ENCODE results near the gene REV3L.

The REV3L gene

GRCh38 chr6:111357705-111358104 is 125.3 kb downstream of the REV3L start:
- H3K4me1 ChIP-seq (ENCODE audit: control insufficient read depth in 2 of 2, insufficient read depth in 2 of 2, low read length in 2 of 2): no peaks in the 10 kb centered on the region
- H3K4me3 ChIP-seq (ENCODE audit: low read length in 2 of 2): no peak overlapping the region
- no peak overlapping the region for H3K9ac ChIP-seq (ENCODE audit: low read depth in 1 of 2, low read length in 2 of 2)
- no peaks in the 10 kb centered on the region for H3K9me3 ChIP-seq (ENCODE audit: control insufficient read depth in 2 of 2, low read length in 2 of 2)
- peaks cover 16 to 20% of the 10 kb centered on the region in 2 donors for H3K36me3 ChIP-seq (ENCODE audit: control insufficient read depth in 2 of 2, insufficient read depth in 2 of 2, low read length in 2 of 2)
- no peaks in the 10 kb centered on the region for H3K27me3 ChIP-seq (ENCODE audit: control insufficient read depth in 2 of 2, insufficient read depth in 2 of 2, low read length in 2 of 2)
- no peak overlapping the region for H3K27ac ChIP-seq (ENCODE audit: low read depth in 2 of 2, low read length in 2 of 2)

DNA sequence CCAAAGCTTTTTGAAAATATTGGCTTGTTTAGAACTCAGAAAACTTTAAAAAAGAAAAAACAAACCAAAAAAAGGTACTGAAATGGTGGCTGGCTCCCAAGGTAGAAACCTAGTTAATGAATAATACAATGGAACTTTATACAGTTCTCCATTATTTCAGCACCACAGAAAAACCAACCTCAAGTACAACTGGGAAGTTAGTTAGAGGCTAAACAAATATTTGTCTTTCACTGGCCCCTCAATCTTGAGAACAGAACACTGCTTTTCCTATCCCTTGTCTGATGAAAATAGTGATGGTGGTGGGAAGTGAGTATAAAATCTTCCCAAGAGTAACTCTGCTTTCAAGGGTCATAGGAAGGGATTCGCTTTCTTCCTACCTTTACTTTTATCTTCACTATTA is 126.5 kb downstream of the REV3L start:
- no peaks in the 10 kb centered on the region for H3K9me3 ChIP-seq (ENCODE audit: control insufficient read depth in 2 of 2, low read length in 2 of 2)
- H3K36me3 ChIP-seq (ENCODE audit: control insufficient read depth in 2 of 2, insufficient read depth in 2 of 2, low read length in 2 of 2): peaks cover 23% of the 10 kb centered on the region in 2 donors
- H3K4me3 ChIP-seq (ENCODE audit: low read length in 2 of 2): no peak overlapping the region
- no peak overlapping the region for H3K27ac ChIP-seq (ENCODE audit: low read depth in 2 of 2, low read length in 2 of 2)
- H3K9ac ChIP-seq (ENCODE audit: low read depth in 1 of 2, low read length in 2 of 2): no peak overlapping the region
- H3K4me1 ChIP-seq (ENCODE audit: control insufficient read depth in 2 of 2, insufficient read depth in 2 of 2, low read length in 2 of 2): no peaks in the 10 kb centered on the region
- no peaks in the 10 kb centered on the region for H3K27me3 ChIP-seq (ENCODE audit: control insufficient read depth in 2 of 2, insufficient read depth in 2 of 2, low read length in 2 of 2)

DNA sequence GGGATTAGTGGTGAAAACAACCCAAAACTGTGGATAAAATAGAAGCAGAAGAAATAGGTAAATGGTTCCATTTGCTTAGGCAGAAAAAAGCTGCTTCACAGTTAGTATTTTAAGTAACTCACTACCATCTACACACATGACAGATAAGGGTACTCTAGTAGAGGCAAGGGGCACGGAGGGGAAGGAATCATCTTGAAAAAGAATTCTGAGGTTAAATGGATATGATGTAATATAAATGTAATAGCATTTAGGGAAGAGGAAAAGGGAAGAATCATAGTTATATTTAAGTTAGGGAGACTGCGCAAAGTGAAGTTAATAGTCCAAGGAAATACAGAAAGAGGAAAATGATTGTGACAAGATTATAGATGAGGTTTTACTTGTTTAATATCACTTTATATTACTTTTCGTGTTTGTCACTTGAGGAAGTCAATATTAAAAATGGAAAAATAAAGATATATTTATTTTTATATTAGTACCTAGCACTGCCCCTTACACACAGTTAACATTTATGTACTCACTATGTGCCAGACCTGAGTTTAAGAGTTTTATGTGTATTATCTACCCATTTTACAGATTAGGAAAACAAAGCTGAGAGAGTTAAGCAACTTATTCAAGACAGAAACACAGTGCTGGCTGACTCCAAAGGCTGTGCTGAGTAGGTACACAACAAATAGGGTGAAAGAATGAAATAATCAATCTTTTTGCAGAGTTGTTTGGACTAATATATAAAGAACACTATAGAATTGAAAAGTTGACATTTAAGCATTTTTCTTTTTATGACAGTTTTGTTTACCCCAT is 128.1 kb downstream of the REV3L start:
- no peak overlapping the region for H3K27ac ChIP-seq (ENCODE audit: low read depth in 2 of 2, low read length in 2 of 2)
- no peaks in the 10 kb centered on the region for H3K9me3 ChIP-seq (ENCODE audit: control insufficient read depth in 2 of 2, low read length in 2 of 2)
- H3K4me3 ChIP-seq (ENCODE audit: low read length in 2 of 2): no peak overlapping the region
- no peaks in the 10 kb centered on the region for H3K27me3 ChIP-seq (ENCODE audit: control insufficient read depth in 2 of 2, insufficient read depth in 2 of 2, low read length in 2 of 2)
- H3K4me1 ChIP-seq (ENCODE audit: control insufficient read depth in 2 of 2, insufficient read depth in 2 of 2, low read length in 2 of 2): no peaks in the 10 kb centered on the region
- no peak overlapping the region for H3K9ac ChIP-seq (ENCODE audit: low read depth in 1 of 2, low read length in 2 of 2)
- peaks cover 28 to 30% of the 10 kb centered on the region in 2 donors for H3K36me3 ChIP-seq (ENCODE audit: control insufficient read depth in 2 of 2, insufficient read depth in 2 of 2, low read length in 2 of 2)

- no peaks in the 10 kb centered on the region for H3K27me3 ChIP-seq (ENCODE audit: control insufficient read depth in 2 of 2, insufficient read depth in 2 of 2, low read length in 2 of 2)
- H3K4me3 ChIP-seq (ENCODE audit: low read length in 2 of 2): no peak overlapping the region
- no peaks in the 10 kb centered on the region for H3K9me3 ChIP-seq (ENCODE audit: control insufficient read depth in 2 of 2, low read length in 2 of 2)
- peaks cover 31 to 35% of the 10 kb centered on the region in 2 donors for H3K36me3 ChIP-seq (ENCODE audit: control insufficient read depth in 2 of 2, insufficient read depth in 2 of 2, low read length in 2 of 2)
- no peak overlapping the region for H3K27ac ChIP-seq (ENCODE audit: low read depth in 2 of 2, low read length in 2 of 2)
- no peaks in the 10 kb centered on the region for H3K4me1 ChIP-seq (ENCODE audit: control insufficient read depth in 2 of 2, insufficient read depth in 2 of 2, low read length in 2 of 2)
- H3K9ac ChIP-seq (ENCODE audit: low read depth in 1 of 2, low read length in 2 of 2): no peak overlapping the region
These were observed 129.0 kb downstream of the REV3L start for GRCh38 chr6:111353912-111354462.

GRCh38 chr6:111347589-111347988 is 135.4 kb downstream of the REV3L start:
- no peak overlapping the region for H3K9ac ChIP-seq (ENCODE audit: low read depth in 1 of 2, low read length in 2 of 2)
- H3K9me3 ChIP-seq (ENCODE audit: control insufficient read depth in 2 of 2, low read length in 2 of 2): no peaks in the 10 kb centered on the region
- peaks cover 21 to 31% of the 10 kb centered on the region in 2 donors for H3K36me3 ChIP-seq (ENCODE audit: control insufficient read depth in 2 of 2, insufficient read depth in 2 of 2, low read length in 2 of 2)

DNA sequence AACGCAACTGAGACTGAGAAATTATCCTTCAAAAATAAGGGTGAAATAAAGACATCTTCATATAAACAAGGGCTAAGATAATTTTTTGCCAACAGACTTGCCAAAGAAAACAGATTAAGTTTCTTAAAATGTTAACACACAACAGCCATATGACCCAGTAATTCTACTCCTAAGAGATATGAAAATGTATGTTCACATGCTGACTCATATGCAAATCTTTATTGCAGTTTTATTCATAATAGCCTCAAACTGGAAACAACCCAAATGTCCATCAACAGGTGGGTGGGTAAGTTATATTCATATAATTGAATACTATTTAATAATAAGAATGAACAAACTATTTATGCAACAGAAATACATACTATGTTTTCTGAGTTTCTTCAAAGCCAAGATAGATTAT is 140.1 kb downstream of the REV3L start:
- Histone ChIP-seq H3K27ac (ENCODE audit: low read depth in 2 of 2, low read length in 2 of 2) (no peak overlapping the region), H3K4me1 (ENCODE audit: control insufficient read depth in 2 of 2, insufficient read depth in 2 of 2, low read length in 2 of 2) (no peaks in the 10 kb centered on the region), H3K27me3 (ENCODE audit: control insufficient read depth in 2 of 2, insufficient read depth in 2 of 2, low read length in 2 of 2) (no peaks in the 10 kb centered on the region), H3K9me3 (ENCODE audit: control insufficient read depth in 2 of 2, low read length in 2 of 2) (no peaks in the 10 kb centered on the region), H3K36me3 (ENCODE audit: control insufficient read depth in 2 of 2, insufficient read depth in 2 of 2, low read length in 2 of 2) (peaks cover 10 to 13% of the 10 kb centered on the region in 2 donors), H3K4me3 (ENCODE audit: low read length in 2 of 2) (no peak overlapping the region), H3K9ac (ENCODE audit: low read depth in 1 of 2, low read length in 2 of 2) (no peak overlapping the region)

More at GRCh38 chr6:111347589-111347988, 135.4 kb downstream of the REV3L start:
- Histone ChIP-seq H3K27me3 (ENCODE audit: control insufficient read depth in 2 of 2, insufficient read depth in 2 of 2, low read length in 2 of 2) (no peaks in the 10 kb centered on the region), H3K27ac (ENCODE audit: low read depth in 2 of 2, low read length in 2 of 2) (no peak overlapping the region), H3K4me3 (ENCODE audit: low read length in 2 of 2) (no peak overlapping the region), H3K4me1 (ENCODE audit: control insufficient read depth in 2 of 2, insufficient read depth in 2 of 2, low read length in 2 of 2) (no peaks in the 10 kb centered on the region)

DNA sequence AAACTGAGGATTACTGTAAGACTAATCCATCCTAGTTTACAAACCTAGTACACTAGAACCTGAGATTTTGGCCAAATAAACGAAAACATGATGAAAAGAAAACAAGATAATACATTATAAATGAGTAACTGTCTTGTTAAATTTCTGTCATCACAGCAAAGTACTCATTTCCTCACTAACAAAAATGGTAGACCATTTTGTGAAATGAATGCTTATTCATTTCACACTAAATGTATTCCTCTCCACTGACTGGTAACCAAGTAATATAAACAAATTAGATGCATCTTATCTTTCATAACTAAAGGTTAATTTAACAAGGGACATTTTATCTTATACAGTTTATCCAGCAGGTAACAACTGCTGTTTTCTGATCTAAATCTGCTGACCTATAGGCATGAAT is 143.7 kb downstream of the REV3L start:
- H3K4me3 ChIP-seq (ENCODE audit: low read length in 2 of 2): no peak overlapping the region
- H3K9ac ChIP-seq (ENCODE audit: low read depth in 1 of 2, low read length in 2 of 2): no peak overlapping the region
- no peak overlapping the region for H3K27ac ChIP-seq (ENCODE audit: low read depth in 2 of 2, low read length in 2 of 2)
- H3K4me1 ChIP-seq (ENCODE audit: control insufficient read depth in 2 of 2, insufficient read depth in 2 of 2, low read length in 2 of 2): no peaks in the 10 kb centered on the region
- H3K36me3 ChIP-seq (ENCODE audit: control insufficient read depth in 2 of 2, insufficient read depth in 2 of 2, low read length in 2 of 2): peaks cover 9 to 14% of the 10 kb centered on the region in 2 donors
- H3K27me3 ChIP-seq (ENCODE audit: control insufficient read depth in 2 of 2, insufficient read depth in 2 of 2, low read length in 2 of 2): no peaks in the 10 kb centered on the region
- H3K9me3 ChIP-seq (ENCODE audit: control insufficient read depth in 2 of 2, low read length in 2 of 2): no peaks in the 10 kb centered on the region

GRCh38 chr6:111338843-111339242 is 144.2 kb downstream of the REV3L start:
- Histone ChIP-seq H3K9me3 (ENCODE audit: control insufficient read depth in 2 of 2, low read length in 2 of 2) (no peaks in the 10 kb centered on the region), H3K36me3 (ENCODE audit: control insufficient read depth in 2 of 2, insufficient read depth in 2 of 2, low read length in 2 of 2) (peaks cover 9 to 13% of the 10 kb centered on the region in 2 donors), H3K4me1 (ENCODE audit: control insufficient read depth in 2 of 2, insufficient read depth in 2 of 2, low read length in 2 of 2) (no peaks in the 10 kb centered on the region), H3K4me3 (ENCODE audit: low read length in 2 of 2) (no peak overlapping the region), H3K27ac (ENCODE audit: low read depth in 2 of 2, low read length in 2 of 2) (no peak overlapping the region), H3K9ac (ENCODE audit: low read depth in 1 of 2, low read length in 2 of 2) (no peak overlapping the region), H3K27me3 (ENCODE audit: control insufficient read depth in 2 of 2, insufficient read depth in 2 of 2, low read length in 2 of 2) (no peaks in the 10 kb centered on the region)

DNA sequence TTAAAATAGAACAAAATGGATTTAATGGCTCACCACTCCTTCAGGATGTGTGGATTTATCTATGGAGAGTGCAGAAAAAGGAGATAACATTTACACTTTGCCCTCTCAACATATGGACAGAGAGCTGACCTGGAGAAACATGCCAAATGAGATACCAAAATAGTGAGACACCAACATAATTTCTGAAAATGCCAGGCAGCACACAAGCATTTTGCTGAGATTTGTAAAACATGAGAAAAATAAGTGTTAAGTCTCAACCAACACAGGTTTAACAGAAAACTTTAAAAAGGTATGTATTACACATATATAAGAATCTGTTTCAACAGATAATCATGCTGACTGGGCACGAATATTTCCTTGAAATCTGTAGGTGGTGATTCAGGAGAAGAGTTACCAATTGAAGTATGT is 145.2 kb downstream of the REV3L start:
- H3K27ac ChIP-seq (ENCODE audit: low read depth in 2 of 2, low read length in 2 of 2): no peak overlapping the region
- peaks cover 12 to 14% of the 10 kb centered on the region in 2 donors for H3K36me3 ChIP-seq (ENCODE audit: control insufficient read depth in 2 of 2, insufficient read depth in 2 of 2, low read length in 2 of 2)
- no peaks in the 10 kb centered on the region for H3K4me1 ChIP-seq (ENCODE audit: control insufficient read depth in 2 of 2, insufficient read depth in 2 of 2, low read length in 2 of 2)
- H3K4me3 ChIP-seq (ENCODE audit: low read length in 2 of 2): no peak overlapping the region
- H3K9me3 ChIP-seq (ENCODE audit: control insufficient read depth in 2 of 2, low read length in 2 of 2): no peaks in the 10 kb centered on the region
- H3K27me3 ChIP-seq (ENCODE audit: control insufficient read depth in 2 of 2, insufficient read depth in 2 of 2, low read length in 2 of 2): no peaks in the 10 kb centered on the region
- no peak overlapping the region for H3K9ac ChIP-seq (ENCODE audit: low read depth in 1 of 2, low read length in 2 of 2)

DNA sequence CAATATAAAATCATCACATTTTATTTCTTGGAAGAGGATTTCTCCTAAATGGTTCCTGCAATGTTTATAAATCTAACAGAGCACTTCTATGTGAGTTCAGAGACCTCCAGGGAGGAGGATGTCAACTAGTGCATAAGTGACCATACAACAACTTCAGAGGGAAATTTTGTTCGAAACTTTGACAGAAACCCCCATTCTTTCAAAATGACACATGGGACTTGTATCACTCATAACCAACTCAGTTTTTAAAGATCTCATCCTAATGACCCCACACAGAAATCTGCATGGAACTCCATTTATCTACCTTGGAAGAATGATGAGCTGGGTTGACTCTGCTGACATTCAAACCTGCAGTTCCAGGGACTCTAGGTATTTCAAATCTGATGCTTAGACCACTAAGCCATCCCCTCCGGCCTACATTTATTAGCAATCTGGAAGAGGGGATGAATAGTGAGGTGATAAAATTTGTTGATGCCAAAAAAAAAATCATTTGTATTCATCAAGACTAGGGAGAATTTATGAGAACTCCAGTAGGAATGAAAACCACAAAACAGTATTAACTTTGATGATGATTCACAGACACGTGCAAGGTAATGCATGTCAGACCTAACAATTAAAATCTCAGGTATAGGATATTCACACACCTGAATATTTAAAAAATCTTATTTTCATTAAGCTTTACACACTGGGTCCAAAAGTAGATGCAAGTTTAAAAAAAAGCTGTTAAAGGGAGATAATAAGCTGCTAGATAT is 153.0 kb downstream of the REV3L start:
- Histone ChIP-seq H3K27me3 (ENCODE audit: control insufficient read depth in 2 of 2, insufficient read depth in 2 of 2, low read length in 2 of 2) (no peaks in the 10 kb centered on the region), H3K9me3 (ENCODE audit: control insufficient read depth in 2 of 2, low read length in 2 of 2) (no peaks in the 10 kb centered on the region), H3K4me1 (ENCODE audit: control insufficient read depth in 2 of 2, insufficient read depth in 2 of 2, low read length in 2 of 2) (no peaks in the 10 kb centered on the region), H3K9ac (ENCODE audit: low read depth in 1 of 2, low read length in 2 of 2) (no peak overlapping the region), H3K36me3 (ENCODE audit: control insufficient read depth in 2 of 2, insufficient read depth in 2 of 2, low read length in 2 of 2) (peaks cover 23 to 36% of the 10 kb centered on the region in 2 donors), H3K27ac (ENCODE audit: low read depth in 2 of 2, low read length in 2 of 2) (no peak overlapping the region), H3K4me3 (ENCODE audit: low read length in 2 of 2) (no peak overlapping the region)

Measured in mucosa of rectum (tissue), 2 donors.